Colonic mucosa (tissue), 4 donors: Measurements from ENCODE around the gene AXIN1. TPM values are rescaled to one million over a fixed set of nuclear protein-coding genes. Genes with fewer than 3 reads are reported as not detected.

Experiments used
- DNase-seq: peaks from one replicate; pipeline ENCODE4 v3.0.0-alpha.2; 2020
- H3K27ac ChIP-seq: fragments of 200-600 bp; one replicate; pipeline ENCODE4 v1.8.0; 2021
- H3K27me3 ChIP-seq: fragments of 200-600 bp; one replicate; pipeline ENCODE4 v1.8.0; 2021
- H3K36me3 ChIP-seq: fragments of 200-600 bp; one replicate; pipeline ENCODE4 v1.8.0; 2021
- H3K4me1 ChIP-seq: fragments of 200-600 bp; one replicate; pipeline ENCODE4 v1.8.0; 2021; ENCODE audit warnings: mild to moderate bottlenecking
- H3K4me3 ChIP-seq: fragments of 200-600 bp; one replicate; pipeline ENCODE4 v1.8.0; 2021
- H3K9ac ChIP-seq, 2 donors: one replicate each; pipeline ENCODE4 v1.7.0; 2013; ENCODE audit warnings: control low read depth in 2 of 2, low read depth in 2 of 2, low read length in 2 of 2
- H3K9me3 ChIP-seq: fragments of 200-600 bp; one replicate; pipeline ENCODE4 v1.8.0; 2021
- intact Hi-C: fragments of 100-400 bp; cut with DNase I; formaldehyde crosslinking; loops from one replicate; pipeline ENCODE4 v1.14.1; 2022
- total RNA-seq, 2 donors: library from RNA; stranded (reverse); fragmentation: NEBNext Ultra II Directional in 1 of 2; extraction: Animal tissue kit (Norgen Biotek cat#: 25700) in 1 of 2; gene quantifications; one replicate each; pipeline ENCODE4 v1.2.1, GENCODE V29; 2021
- TF ChIP-seq, protein P1 (sequence below): fragments of 200-600 bp; IDR thresholded peaks from one replicate; pipeline ENCODE4 v1.8.0; 2022; ENCODE audit warnings: antibody characterized with exemption, mild to moderate bottlenecking
- donor health status: healthy.
- donor health status: DM: no; HTN: no; CAD: no.
- donor health status: DM: no; HTN: no; CAD: no.

Gene AXIN1
- total RNA-seq, 2 donors from 2014 or later, result 33.4 to 34.3 TPM

DNA sequence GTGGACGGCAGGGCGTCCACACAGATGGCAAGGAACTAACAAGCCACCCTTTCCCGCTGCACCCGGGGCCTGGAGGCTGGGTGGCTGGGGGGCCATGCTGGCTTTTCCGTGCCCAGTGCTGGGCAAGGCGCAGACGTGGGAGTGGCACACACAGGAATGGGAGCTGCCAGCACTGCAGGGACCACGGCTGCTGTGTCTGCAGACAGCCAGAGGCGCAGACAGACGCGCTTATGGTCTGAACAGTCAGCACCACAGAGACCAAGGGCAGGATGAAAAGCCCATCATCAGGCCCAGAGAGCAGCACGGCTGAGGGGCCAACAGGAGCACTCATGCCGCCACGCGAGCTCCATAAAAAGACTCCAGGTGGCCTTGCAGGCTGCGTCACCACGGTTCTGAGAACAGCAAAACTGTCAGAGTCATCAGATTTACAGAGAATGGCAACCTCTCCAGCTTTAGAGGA is 45.6 kb downstream of the AXIN1 start:
- H3K36me3 ChIP-seq, result no peaks in the 10 kb centered on the region
- no peaks in the 10 kb centered on the region for H3K4me1 ChIP-seq
- H3K9ac ChIP-seq, result no peak overlapping the region
- no peak for DNase-seq
- no peak overlapping the region for H3K4me3 ChIP-seq
- H3K27ac ChIP-seq, result no peak overlapping the region
- TF ChIP-seq, protein P1, sequence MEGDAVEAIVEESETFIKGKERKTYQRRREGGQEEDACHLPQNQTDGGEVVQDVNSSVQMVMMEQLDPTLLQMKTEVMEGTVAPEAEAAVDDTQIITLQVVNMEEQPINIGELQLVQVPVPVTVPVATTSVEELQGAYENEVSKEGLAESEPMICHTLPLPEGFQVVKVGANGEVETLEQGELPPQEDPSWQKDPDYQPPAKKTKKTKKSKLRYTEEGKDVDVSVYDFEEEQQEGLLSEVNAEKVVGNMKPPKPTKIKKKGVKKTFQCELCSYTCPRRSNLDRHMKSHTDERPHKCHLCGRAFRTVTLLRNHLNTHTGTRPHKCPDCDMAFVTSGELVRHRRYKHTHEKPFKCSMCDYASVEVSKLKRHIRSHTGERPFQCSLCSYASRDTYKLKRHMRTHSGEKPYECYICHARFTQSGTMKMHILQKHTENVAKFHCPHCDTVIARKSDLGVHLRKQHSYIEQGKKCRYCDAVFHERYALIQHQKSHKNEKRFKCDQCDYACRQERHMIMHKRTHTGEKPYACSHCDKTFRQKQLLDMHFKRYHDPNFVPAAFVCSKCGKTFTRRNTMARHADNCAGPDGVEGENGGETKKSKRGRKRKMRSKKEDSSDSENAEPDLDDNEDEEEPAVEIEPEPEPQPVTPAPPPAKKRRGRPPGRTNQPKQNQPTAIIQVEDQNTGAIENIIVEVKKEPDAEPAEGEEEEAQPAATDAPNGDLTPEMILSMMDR, result no peak
- H3K9me3 ChIP-seq, result no peaks in the 10 kb centered on the region
- intact Hi-C loops, result no loop called here
- H3K27me3 ChIP-seq, result no peaks in the 10 kb centered on the region

DNA sequence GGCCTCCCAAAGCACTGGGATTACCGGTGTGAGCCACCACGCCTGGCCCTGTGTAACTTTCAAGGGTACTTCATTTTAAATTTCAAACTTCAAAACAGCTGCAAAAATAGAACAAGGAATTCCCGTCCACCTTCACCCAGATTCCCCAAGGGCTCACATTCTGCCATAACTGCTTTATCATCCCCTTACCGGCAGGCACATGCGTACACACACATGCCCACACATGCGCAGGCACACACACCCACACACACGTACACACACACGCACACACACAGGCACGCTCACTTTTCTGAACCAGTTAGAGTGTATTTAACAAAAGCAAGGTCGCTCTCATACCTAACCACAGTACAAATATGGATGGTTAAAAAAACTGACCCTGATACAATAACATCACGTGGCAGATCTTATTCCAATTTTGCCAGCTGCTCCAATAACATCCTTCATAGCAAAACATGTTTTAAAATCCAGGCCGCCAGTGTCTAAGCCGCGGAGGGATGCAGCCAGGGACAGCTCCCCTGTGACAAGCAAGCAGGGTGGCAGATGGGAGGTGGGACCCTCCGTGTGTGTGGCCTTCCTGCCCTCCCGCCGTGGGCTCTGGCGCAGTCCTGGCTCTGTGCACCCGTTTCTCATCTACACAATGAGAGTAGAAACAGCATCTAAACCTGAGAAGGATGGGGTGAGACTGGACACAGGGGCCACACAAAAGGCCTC is 46.5 kb downstream of the AXIN1 start:
- no peak overlapping the region for H3K27ac ChIP-seq
- no peaks in the 10 kb centered on the region for H3K27me3 ChIP-seq
- TF ChIP-seq, protein P1, result no peak
- DNase-seq, result no peak
- intact Hi-C loops, result no loop called here
- H3K4me1 ChIP-seq, result no peaks in the 10 kb centered on the region
- H3K9ac ChIP-seq, result no peak overlapping the region
- no peaks in the 10 kb centered on the region for H3K9me3 ChIP-seq
- no peaks in the 10 kb centered on the region for H3K36me3 ChIP-seq
- no peak overlapping the region for H3K4me3 ChIP-seq

DNA sequence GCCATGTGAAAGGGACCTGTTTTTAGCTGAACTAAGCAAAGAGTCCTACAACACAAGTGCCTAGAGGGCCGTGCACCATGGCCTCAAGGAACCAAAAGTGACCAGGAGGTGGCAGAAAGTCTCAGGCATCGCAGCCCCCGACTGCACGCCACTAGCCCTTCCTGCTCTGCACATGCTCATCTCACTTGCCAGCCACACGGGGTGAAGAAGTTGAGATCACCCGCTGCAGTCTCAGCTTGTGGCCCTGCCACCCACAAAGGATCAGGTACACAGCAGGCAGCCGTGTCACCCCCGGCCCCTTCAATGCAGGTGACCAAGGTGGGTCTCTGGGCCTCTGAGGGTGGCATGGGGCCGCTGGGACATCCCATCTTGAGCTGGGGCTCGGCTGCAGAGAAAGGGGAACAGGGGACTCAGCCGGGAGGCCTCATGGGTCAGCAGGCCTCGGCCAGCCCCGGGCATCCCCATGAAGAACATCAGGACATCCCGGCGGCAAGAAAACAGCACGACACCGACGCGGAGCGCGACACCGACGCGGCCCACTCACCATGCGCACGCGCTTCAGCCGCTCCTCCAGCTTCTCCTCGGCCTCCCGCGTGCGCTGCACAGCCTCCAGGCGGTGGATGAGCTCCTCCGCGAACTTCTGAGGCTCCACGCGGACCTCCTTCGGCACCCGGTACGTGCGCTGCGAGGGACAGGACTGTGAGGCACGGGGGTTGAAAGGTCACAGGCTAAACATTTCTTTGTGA is 48.6 kb downstream of the AXIN1 start:
- Histone ChIP-seq H3K9ac (no peak overlapping the region), H3K4me1 (no peaks in the 10 kb centered on the region), H3K4me3 (no peak overlapping the region), H3K27me3 (no peaks in the 10 kb centered on the region), H3K36me3 (no peaks in the 10 kb centered on the region), H3K27ac (no peak overlapping the region), H3K9me3 (no peaks in the 10 kb centered on the region)
- intact Hi-C loops, result no loop called here
- no peak for DNase-seq
- TF ChIP-seq, protein P1, result no peak

DNA sequence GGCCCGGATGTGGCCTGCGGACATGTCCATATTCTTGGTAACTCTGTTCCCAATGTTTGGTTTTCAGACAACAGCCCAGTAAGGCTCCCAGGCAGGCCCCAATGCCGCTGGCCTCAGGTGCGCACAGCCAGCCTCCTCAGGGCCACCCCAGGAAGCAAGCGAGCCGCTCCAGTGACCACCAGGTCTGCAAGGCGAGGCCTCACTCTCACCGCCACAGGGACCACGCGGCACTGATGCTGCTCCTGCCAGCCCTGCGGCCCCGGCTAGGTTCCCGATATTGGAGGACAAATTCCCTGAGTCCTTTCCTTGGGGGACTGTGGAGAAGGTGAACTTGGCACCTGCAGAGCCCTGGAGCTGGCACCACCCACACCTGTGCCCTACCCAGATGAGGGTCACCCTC is 50.6 kb downstream of the AXIN1 start:
- H3K4me3 ChIP-seq, result no peak overlapping the region
- H3K4me1 ChIP-seq, result no peaks in the 10 kb centered on the region
- no peak overlapping the region for H3K27ac ChIP-seq
- H3K9me3 ChIP-seq, result no peaks in the 10 kb centered on the region
- no peaks in the 10 kb centered on the region for H3K36me3 ChIP-seq
- no peaks in the 10 kb centered on the region for H3K27me3 ChIP-seq
- DNase-seq, result no peak
- H3K9ac ChIP-seq, result no peak overlapping the region
- intact Hi-C loops, result no loop called here
- TF ChIP-seq, protein P1, result no peak

DNA sequence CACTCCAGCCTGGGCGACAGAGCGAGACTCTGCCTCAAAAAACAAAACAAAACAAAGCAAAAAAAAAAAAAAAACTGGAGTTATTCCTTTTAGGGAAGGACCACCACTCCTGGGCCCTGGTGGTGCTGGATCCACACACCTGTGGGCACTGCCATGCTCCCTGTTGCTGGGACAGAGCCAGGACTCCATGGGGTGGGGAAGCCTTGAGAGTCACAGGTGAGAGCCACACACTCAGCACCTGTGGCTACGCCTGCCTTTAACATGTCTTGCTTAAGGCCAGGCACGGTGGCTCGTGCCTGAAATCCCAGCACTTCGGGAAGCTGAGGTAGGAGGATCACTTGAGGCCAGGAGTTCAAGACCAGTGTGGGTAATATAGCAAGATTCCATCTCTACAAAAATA is 51.3 kb downstream of the AXIN1 start:
- intact Hi-C loops, result no loop called here
- no peak for DNase-seq
- H3K9ac ChIP-seq, result no peak overlapping the region
- H3K4me1 ChIP-seq, result no peaks in the 10 kb centered on the region
- H3K27me3 ChIP-seq, result no peaks in the 10 kb centered on the region
- H3K27ac ChIP-seq, result no peak overlapping the region
- no peaks in the 10 kb centered on the region for H3K9me3 ChIP-seq
- no peaks in the 10 kb centered on the region for H3K36me3 ChIP-seq
- no peak overlapping the region for H3K4me3 ChIP-seq
- TF ChIP-seq, protein P1, result no peak
